T-helper 1 cell treated with Interleukin-12 subunit alpha and Interleukin-12 subunit beta and Interleukin-4 antibody, amounts not matched to agents 30 μg/mL and 1 μg/mL, for 36 hours (primary cell): ENCODE measurements around the gene DRGX.

Experiments used
- H3K27ac Mint-ChIP-seq: one replicate; pipeline ENCODE4 v1.8.0; 2021; ENCODE audit warnings: mild to moderate bottlenecking, mixed read lengths
- H3K27me3 Mint-ChIP-seq: one replicate; pipeline ENCODE4 v1.8.0; 2021; ENCODE audit warnings: low read depth, mixed read lengths
- H3K36me3 Mint-ChIP-seq: one replicate; pipeline ENCODE4 v1.8.0; 2021; ENCODE audit warnings: low read depth, mixed read lengths
- H3K4me1 Mint-ChIP-seq: one replicate; pipeline ENCODE4 v1.8.0; 2021; ENCODE audit warnings: low read depth, mixed read lengths
- H3K4me3 Mint-ChIP-seq: one replicate; pipeline ENCODE4 v1.8.0; 2021; ENCODE audit warnings: mild to moderate bottlenecking, moderate library complexity, mixed read lengths
- H3K9me3 Mint-ChIP-seq: one replicate; pipeline ENCODE4 v1.8.0; 2021; ENCODE audit warnings: mixed read lengths

Gene DRGX

GRCh38 chr10:49397036-49397999 is 1.4 kb upstream of the DRGX start:
- no peak overlapping the region for H3K27ac Mint-ChIP-seq
- peaks cover 84% of the 10 kb centered on the region for H3K27me3 Mint-ChIP-seq
- no peaks in the 10 kb centered on the region for H3K36me3 Mint-ChIP-seq

GRCh38 chr10:49396666-49396999 is 744 bp upstream of the DRGX start:
- Mint-ChIP-seq H3K4me1 (peaks cover 4% of the 10 kb centered on the region), H3K27me3 (peaks cover 84% of the 10 kb centered on the region), H3K9me3 (no peaks in the 10 kb centered on the region), H3K36me3 (no peaks in the 10 kb centered on the region), H3K27ac (no peak overlapping the region), H3K4me3 (no peak overlapping the region)

More at GRCh38 chr10:49397036-49397999, 1.4 kb upstream of the DRGX start:
- Mint-ChIP-seq H3K4me1 (peaks cover 4% of the 10 kb centered on the region), H3K9me3 (no peaks in the 10 kb centered on the region), H3K4me3 (no peak overlapping the region)

GRCh38 chr10:49394933-49395740 is 752 bp downstream of the DRGX start:
- Mint-ChIP-seq H3K9me3 (no peaks in the 10 kb centered on the region), H3K4me1 (peaks cover 4% of the 10 kb centered on the region), H3K36me3 (no peaks in the 10 kb centered on the region), H3K27me3 (peaks cover 86% of the 10 kb centered on the region), H3K4me3 (no peak overlapping the region), H3K27ac (no peak overlapping the region)

GRCh38 chr10:49393757-49394156 is 2.1 kb downstream of the DRGX start:
- Mint-ChIP-seq H3K27me3 (peaks cover 78% of the 10 kb centered on the region), H3K36me3 (no peaks in the 10 kb centered on the region), H3K4me1 (peaks cover 3% of the 10 kb centered on the region), H3K4me3 (no peak overlapping the region), H3K27ac (no peak overlapping the region), H3K9me3 (no peaks in the 10 kb centered on the region)

- Mint-ChIP-seq H3K9me3 (no peaks in the 10 kb centered on the region), H3K4me3 (no peak overlapping the region), H3K27me3 (peaks cover 75% of the 10 kb centered on the region), H3K27ac (no peak overlapping the region), H3K36me3 (no peaks in the 10 kb centered on the region), H3K4me1 (peaks cover 2% of the 10 kb centered on the region)
Measured at GRCh38 chr10:49393301-49393700, 2.6 kb downstream of the DRGX start.

GRCh38 chr10:49389361-49389933 is 6.4 kb downstream of the DRGX start:
- no peaks in the 10 kb centered on the region for H3K9me3 Mint-ChIP-seq
- H3K27ac Mint-ChIP-seq, result no peak overlapping the region
- H3K4me3 Mint-ChIP-seq, result no peak overlapping the region
- H3K36me3 Mint-ChIP-seq, result no peaks in the 10 kb centered on the region
- no peaks in the 10 kb centered on the region for H3K4me1 Mint-ChIP-seq
- H3K27me3 Mint-ChIP-seq, result peaks cover 45% of the 10 kb centered on the region

- Mint-ChIP-seq H3K4me1 (no peaks in the 10 kb centered on the region), H3K4me3 (no peak overlapping the region), H3K27ac (no peak overlapping the region), H3K36me3 (no peaks in the 10 kb centered on the region), H3K9me3 (no peaks in the 10 kb centered on the region), H3K27me3 (peaks cover 33% of the 10 kb centered on the region)
Measured at GRCh38 chr10:49388161-49388560, 7.7 kb downstream of the DRGX start.

- no peak overlapping the region for H3K4me3 Mint-ChIP-seq
- H3K9me3 Mint-ChIP-seq, result no peaks in the 10 kb centered on the region
- no peaks in the 10 kb centered on the region for H3K4me1 Mint-ChIP-seq
- H3K36me3 Mint-ChIP-seq, result no peaks in the 10 kb centered on the region
- H3K27ac Mint-ChIP-seq, result no peak overlapping the region
- H3K27me3 Mint-ChIP-seq, result peaks cover 23% of the 10 kb centered on the region
Measured at GRCh38 chr10:49387071-49387470, 8.8 kb downstream of the DRGX start.

- Mint-ChIP-seq H3K27ac (no peak overlapping the region), H3K4me1 (no peaks in the 10 kb centered on the region)
Measured at GRCh38 chr10:49385939-49386922, 9.7 kb downstream of the DRGX start.

GRCh38 chr10:49384268-49384953 is 11.5 kb downstream of the DRGX start:
- Mint-ChIP-seq H3K4me1 (no peaks in the 10 kb centered on the region), H3K9me3 (no peaks in the 10 kb centered on the region), H3K27ac (no peak overlapping the region), H3K27me3 (peaks cover 8% of the 10 kb centered on the region), H3K36me3 (no peaks in the 10 kb centered on the region), H3K4me3 (no peak overlapping the region)

More at GRCh38 chr10:49385939-49386922, 9.7 kb downstream of the DRGX start:
- no peak overlapping the region for H3K4me3 Mint-ChIP-seq
- H3K36me3 Mint-ChIP-seq, result no peaks in the 10 kb centered on the region
- H3K9me3 Mint-ChIP-seq, result no peaks in the 10 kb centered on the region
- peaks cover 14% of the 10 kb centered on the region for H3K27me3 Mint-ChIP-seq

- Mint-ChIP-seq H3K36me3 (no peaks in the 10 kb centered on the region), H3K27ac (no peak overlapping the region), H3K4me3 (no peak overlapping the region), H3K9me3 (no peaks in the 10 kb centered on the region), H3K4me1 (no peaks in the 10 kb centered on the region), H3K27me3 (peaks cover 3% of the 10 kb centered on the region)
Measured at GRCh38 chr10:49383853-49384252, 12.0 kb downstream of the DRGX start.

GRCh38 chr10:49382826-49383225 is 13.1 kb downstream of the DRGX start:
- no peak overlapping the region for H3K4me3 Mint-ChIP-seq
- no peak overlapping the region for H3K27ac Mint-ChIP-seq
- H3K27me3 Mint-ChIP-seq, result no peaks in the 10 kb centered on the region
- no peaks in the 10 kb centered on the region for H3K36me3 Mint-ChIP-seq
- no peaks in the 10 kb centered on the region for H3K9me3 Mint-ChIP-seq
- H3K4me1 Mint-ChIP-seq, result no peaks in the 10 kb centered on the region

GRCh38 chr10:49382226-49382625 is 13.7 kb downstream of the DRGX start:
- H3K27ac Mint-ChIP-seq, result no peak overlapping the region
- H3K4me1 Mint-ChIP-seq, result no peaks in the 10 kb centered on the region
- H3K4me3 Mint-ChIP-seq, result no peak overlapping the region
- H3K9me3 Mint-ChIP-seq, result no peaks in the 10 kb centered on the region
- no peaks in the 10 kb centered on the region for H3K36me3 Mint-ChIP-seq
- H3K27me3 Mint-ChIP-seq, result no peaks in the 10 kb centered on the region
